WERI-Rb-1 (cell line): ENCODE measurements around the gene CDC42BPG.

Experiments
- DNase-seq: peaks from one replicate; pipeline ENCODE4 v3.0.0-alpha.2; 2020
- H3K27ac ChIP-seq: fragments of 250-450 bp; sonication (Bioruptor Pico); 2 replicates; pipeline ENCODE4 v1.5.1; 2020; ENCODE audit warnings: mild to moderate bottlenecking, moderate library complexity
- H3K27me3 ChIP-seq: fragments of 250-450 bp; sonication (Bioruptor Pico); 2 replicates; pipeline ENCODE4 v1.5.1; 2021; ENCODE audit warnings: mild to moderate bottlenecking, low read depth, moderate library complexity; ENCODE audit not compliant: insufficient read depth, severe bottlenecking
- H3K36me3 ChIP-seq: fragments of 250-450 bp; sonication (Bioruptor Pico); 2 replicates; pipeline ENCODE4 v1.5.1; 2020; ENCODE audit warnings: mild to moderate bottlenecking, moderate library complexity
- H3K4me3 ChIP-seq: 2 replicates; pipeline ENCODE4 v1.5.1; 2011; ENCODE audit warnings: low read depth, mild to moderate bottlenecking, control low read depth, low read length
- H3K9me3 ChIP-seq: fragments of 250-450 bp; sonication (Bioruptor Pico); 2 replicates; pipeline ENCODE4 v1.5.1; 2021; ENCODE audit warnings: mild to moderate bottlenecking, moderate library complexity; ENCODE audit not compliant: severe bottlenecking
- CTCF ChIP-seq: IDR thresholded peaks from 2 replicates; pipeline ENCODE4 v1.5.1; 2011; ENCODE audit warnings: low read depth, mild to moderate bottlenecking, control low read depth, inconsistent platforms, low read length

Gene CDC42BPG

GRCh38 chr11:64854157-64854533, 9.7 kb upstream of the CDC42BPG start:
- no peak for TF ChIP-seq CTCF
- no peak overlapping the region for H3K27ac ChIP-seq

GRCh38 chr11:64853709-64854108, 9.3 kb upstream of the CDC42BPG start:
- H3K27me3 ChIP-seq = no peaks in the 10 kb centered on the region

More at GRCh38 chr11:64854157-64854533, 9.7 kb upstream of the CDC42BPG start:
- H3K4me3 ChIP-seq = no peak overlapping the region
- no peak for DNase-seq
- peaks cover 15% of the 10 kb centered on the region for H3K36me3 ChIP-seq
- no peaks in the 10 kb centered on the region for H3K27me3 ChIP-seq
- H3K9me3 ChIP-seq = no peaks in the 10 kb centered on the region

GRCh38 chr11:64852804-64853509, 8.5 kb upstream of the CDC42BPG start:
- no peak overlapping the region for H3K27ac ChIP-seq
- H3K9me3 ChIP-seq = no peaks in the 10 kb centered on the region
- no peak for DNase-seq
- no peak overlapping the region for H3K4me3 ChIP-seq
- H3K36me3 ChIP-seq = peaks cover 10% of the 10 kb centered on the region
- no peak for TF ChIP-seq CTCF
- no peaks in the 10 kb centered on the region for H3K27me3 ChIP-seq

More at GRCh38 chr11:64853709-64854108, 9.3 kb upstream of the CDC42BPG start:
- no peak overlapping the region for H3K4me3 ChIP-seq
- DNase-seq = no peak
- H3K27ac ChIP-seq = no peak overlapping the region
- TF ChIP-seq CTCF = no peak
- no peaks in the 10 kb centered on the region for H3K9me3 ChIP-seq
- peaks cover 15% of the 10 kb centered on the region for H3K36me3 ChIP-seq

- no peaks in the 10 kb centered on the region for H3K9me3 ChIP-seq
- no peak for DNase-seq
- H3K27ac ChIP-seq = no peak overlapping the region
- no peak overlapping the region for H3K4me3 ChIP-seq
- TF ChIP-seq CTCF = no peak
- H3K36me3 ChIP-seq = peaks cover 6% of the 10 kb centered on the region
- H3K27me3 ChIP-seq = no peaks in the 10 kb centered on the region
These were observed 7.4 kb upstream of the CDC42BPG start for GRCh38 chr11:64851831-64852351.

GRCh38 chr11:64850979-64851567, 6.6 kb upstream of the CDC42BPG start:
- Histone ChIP-seq H3K36me3 (peaks cover 3% of the 10 kb centered on the region; the same call in 1 of the 2 replicates), H3K4me3 (no peak overlapping the region), H3K9me3 (no peaks in the 10 kb centered on the region), H3K27ac (no peak overlapping the region), H3K27me3 (no peaks in the 10 kb centered on the region)
- TF ChIP-seq CTCF = no peak
- no peak for DNase-seq
